ENCODE measurements around the gene MAP3K20.
"Not testable (repeated sequence)": the region's sequence is repeated elsewhere in the genome, so short reads cannot be mapped to it uniquely, and the experiment has no call there.

Gene MAP3K20

DNA sequence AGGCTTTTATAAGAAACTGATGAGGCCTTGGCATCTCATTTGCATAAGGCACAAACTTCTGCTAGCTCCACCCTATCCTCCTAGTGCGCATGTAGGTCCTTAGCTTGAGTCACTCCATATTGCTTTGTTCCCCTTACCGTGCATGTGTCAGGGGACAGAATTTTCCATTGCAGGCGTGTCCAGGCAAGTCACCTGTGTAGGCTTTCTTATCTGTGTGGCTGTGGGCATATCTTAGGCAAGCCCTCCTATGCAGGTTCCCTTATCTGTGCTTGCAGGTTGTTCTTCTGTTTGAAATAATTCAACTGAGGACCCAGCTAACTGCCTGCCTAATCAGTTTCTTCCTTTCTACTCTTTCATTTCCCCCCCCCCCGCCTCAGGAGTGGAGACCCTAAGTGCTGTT, 215.8 kb downstream of the MAP3K20 start:
- Histone ChIP-seq H3K27ac (ENCODE audit: low read depth, low read length) (no peak overlapping the region), H3K4me1 (ENCODE audit: control insufficient read depth, insufficient read depth, low read length, unreplicated experiment) (peaks cover 4% of the 10 kb centered on the region), H2AFZ (ENCODE audit: low read length, unreplicated experiment) (no peak overlapping the region), H3K79me2 (ENCODE audit: control insufficient read depth, insufficient read depth, low read length, unreplicated experiment) (no peaks in the 10 kb centered on the region), H3K4me3 (ENCODE audit: low read depth, low read length) (no peak overlapping the region), H3K36me3 (ENCODE audit: insufficient read depth, low read length) (no peaks in the 10 kb centered on the region), H3K27me3 (ENCODE audit: insufficient read depth, low read length) (no peaks in the 10 kb centered on the region)

- H3K27ac ChIP-seq (ENCODE audit: low read depth, low read length): no peak overlapping the region
- H3K36me3 ChIP-seq (ENCODE audit: insufficient read depth, low read length): no peaks in the 10 kb centered on the region
- H3K4me3 ChIP-seq (ENCODE audit: low read depth, low read length): no peak overlapping the region
- H3K27me3 ChIP-seq (ENCODE audit: insufficient read depth, low read length): peaks cover 4% of the 10 kb centered on the region; the same call in 1 of the 2 replicates
- H3K79me2 ChIP-seq (ENCODE audit: control insufficient read depth, insufficient read depth, low read length, unreplicated experiment): no peaks in the 10 kb centered on the region
- no peak overlapping the region for H2AFZ ChIP-seq (ENCODE audit: low read length, unreplicated experiment)
- H3K4me1 ChIP-seq (ENCODE audit: control insufficient read depth, insufficient read depth, low read length, unreplicated experiment): no peaks in the 10 kb centered on the region
These were observed 220.6 kb downstream of the MAP3K20 start for GRCh38 chr2:173296235-173296634.

GRCh38 chr2:173298536-173299097, 223.0 kb downstream of the MAP3K20 start:
- H3K27ac ChIP-seq (ENCODE audit: low read depth, low read length): no peak overlapping the region

DNA sequence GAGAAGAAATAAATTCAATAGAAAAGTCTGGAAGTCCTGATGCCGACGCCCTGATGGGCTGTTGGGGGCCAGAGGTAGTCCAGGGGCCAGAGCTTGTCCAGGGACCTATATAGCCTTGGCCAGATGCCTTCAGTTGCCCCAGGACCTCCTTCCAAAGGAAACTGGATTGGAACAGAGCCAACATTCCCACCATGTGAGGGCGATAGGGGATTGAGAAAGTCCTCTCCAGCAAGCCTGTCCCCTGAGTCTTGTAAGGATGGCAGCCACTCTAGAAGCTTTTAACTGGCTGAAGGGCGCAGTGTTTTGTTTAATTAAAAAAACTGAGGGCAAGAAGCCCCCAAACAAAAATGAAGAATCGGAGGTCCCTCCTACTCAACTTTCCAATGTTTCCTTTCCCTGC, 224.1 kb downstream of the MAP3K20 start:
- Histone ChIP-seq H3K27ac (ENCODE audit: low read depth, low read length) (no peak overlapping the region), H2AFZ (ENCODE audit: low read length, unreplicated experiment) (no peak overlapping the region), H3K79me2 (ENCODE audit: control insufficient read depth, insufficient read depth, low read length, unreplicated experiment) (no peaks in the 10 kb centered on the region), H3K4me3 (ENCODE audit: low read depth, low read length) (no peak overlapping the region), H3K27me3 (ENCODE audit: insufficient read depth, low read length) (peaks cover 4% of the 10 kb centered on the region; the same call in 1 of the 2 replicates), H3K36me3 (ENCODE audit: insufficient read depth, low read length) (no peaks in the 10 kb centered on the region), H3K4me1 (ENCODE audit: control insufficient read depth, insufficient read depth, low read length, unreplicated experiment) (no peaks in the 10 kb centered on the region)

More at GRCh38 chr2:173298536-173299097, 223.0 kb downstream of the MAP3K20 start:
- Histone ChIP-seq H3K4me3 (ENCODE audit: low read depth, low read length) (no peak overlapping the region), H2AFZ (ENCODE audit: low read length, unreplicated experiment) (no peak overlapping the region), H3K27me3 (ENCODE audit: insufficient read depth, low read length) (peaks cover 4% of the 10 kb centered on the region; the same call in 1 of the 2 replicates), H3K79me2 (ENCODE audit: control insufficient read depth, insufficient read depth, low read length, unreplicated experiment) (no peaks in the 10 kb centered on the region), H3K36me3 (ENCODE audit: insufficient read depth, low read length) (no peaks in the 10 kb centered on the region), H3K4me1 (ENCODE audit: control insufficient read depth, insufficient read depth, low read length, unreplicated experiment) (no peaks in the 10 kb centered on the region)

- H3K27ac ChIP-seq (ENCODE audit: low read depth, low read length): no peak overlapping the region
- H3K4me1 ChIP-seq (ENCODE audit: control insufficient read depth, insufficient read depth, low read length, unreplicated experiment): no peaks in the 10 kb centered on the region
- H2AFZ ChIP-seq (ENCODE audit: low read length, unreplicated experiment): no peak overlapping the region
These were observed 224.8 kb downstream of the MAP3K20 start for GRCh38 chr2:173300458-173300857.

GRCh38 chr2:173301549-173301948, 225.9 kb downstream of the MAP3K20 start:
- H2AFZ ChIP-seq (ENCODE audit: low read length, unreplicated experiment); H3K4me1 ChIP-seq (ENCODE audit: control insufficient read depth, insufficient read depth, low read length, unreplicated experiment); H3K36me3 ChIP-seq (ENCODE audit: insufficient read depth, low read length); H3K27me3 ChIP-seq (ENCODE audit: insufficient read depth, low read length); H3K27ac ChIP-seq (ENCODE audit: low read depth, low read length); H3K79me2 ChIP-seq (ENCODE audit: control insufficient read depth, insufficient read depth, low read length, unreplicated experiment); H3K4me3 ChIP-seq (ENCODE audit: low read depth, low read length): not testable (repeated sequence)

More at GRCh38 chr2:173300458-173300857, 224.8 kb downstream of the MAP3K20 start:
- no peaks in the 10 kb centered on the region for H3K79me2 ChIP-seq (ENCODE audit: control insufficient read depth, insufficient read depth, low read length, unreplicated experiment)
- peaks cover 4% of the 10 kb centered on the region; the same call in 1 of the 2 replicates for H3K27me3 ChIP-seq (ENCODE audit: insufficient read depth, low read length)
- no peaks in the 10 kb centered on the region for H3K36me3 ChIP-seq (ENCODE audit: insufficient read depth, low read length)
- H3K4me3 ChIP-seq (ENCODE audit: low read depth, low read length): no peak overlapping the region

DNA sequence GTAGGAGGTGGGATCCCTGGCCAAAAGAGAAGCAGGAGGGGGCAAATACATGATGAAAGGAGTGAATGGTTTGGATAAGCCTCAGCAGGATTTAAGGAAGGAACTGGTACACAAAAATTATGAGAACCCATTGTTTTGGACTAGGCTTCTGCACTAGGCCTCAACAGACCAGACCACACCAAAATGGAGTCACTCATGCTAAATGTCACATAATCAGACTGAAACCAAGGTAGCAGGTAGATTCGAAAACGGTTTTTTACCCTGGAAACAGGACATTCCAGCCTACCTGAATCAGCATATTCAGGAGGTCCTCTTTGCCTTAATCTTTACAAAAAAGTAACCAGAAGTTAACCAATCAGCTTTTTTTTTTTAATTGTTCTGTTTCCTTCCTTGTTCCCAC, 229.7 kb downstream of the MAP3K20 start:
- H3K4me1 ChIP-seq (ENCODE audit: control insufficient read depth, insufficient read depth, low read length, unreplicated experiment): no peaks in the 10 kb centered on the region
- H2AFZ ChIP-seq (ENCODE audit: low read length, unreplicated experiment): no peak overlapping the region
- 0 out of 2 replicates have a peak, but pooled peaks cover 3% of the 10 kb centered on the region for H3K27me3 ChIP-seq (ENCODE audit: insufficient read depth, low read length)
- no peak overlapping the region for H3K4me3 ChIP-seq (ENCODE audit: low read depth, low read length)
- no peaks in the 10 kb centered on the region for H3K79me2 ChIP-seq (ENCODE audit: control insufficient read depth, insufficient read depth, low read length, unreplicated experiment)
- no peaks in the 10 kb centered on the region for H3K36me3 ChIP-seq (ENCODE audit: insufficient read depth, low read length)
- H3K27ac ChIP-seq (ENCODE audit: low read depth, low read length): no peak overlapping the region

DNA sequence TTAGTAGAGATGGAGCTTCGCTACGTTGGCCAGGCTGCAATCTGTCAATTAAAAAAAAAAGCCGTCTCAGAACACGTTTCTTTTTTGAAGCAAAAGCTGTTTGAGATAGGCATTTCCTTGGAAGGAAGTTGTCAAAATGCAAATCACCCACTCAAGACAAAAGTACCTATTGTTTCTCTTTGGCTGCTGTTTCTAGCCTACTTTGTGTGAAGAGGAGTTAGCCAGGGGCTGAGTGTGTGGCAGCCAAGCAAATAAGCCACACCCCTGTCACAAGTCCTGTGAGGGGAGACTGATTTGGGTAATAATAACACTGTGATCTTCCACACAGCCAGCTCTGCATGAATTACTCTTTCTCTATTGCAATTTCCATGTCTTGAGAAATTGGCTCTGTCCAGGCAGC, 231.6 kb downstream of the MAP3K20 start:
- Histone ChIP-seq H3K4me1 (ENCODE audit: control insufficient read depth, insufficient read depth, low read length, unreplicated experiment) (no peaks in the 10 kb centered on the region), H3K36me3 (ENCODE audit: insufficient read depth, low read length) (no peaks in the 10 kb centered on the region), H3K4me3 (ENCODE audit: low read depth, low read length) (no peak overlapping the region), H3K27me3 (ENCODE audit: insufficient read depth, low read length) (no peaks in the 10 kb centered on the region), H3K79me2 (ENCODE audit: control insufficient read depth, insufficient read depth, low read length, unreplicated experiment) (no peaks in the 10 kb centered on the region), H2AFZ (ENCODE audit: low read length, unreplicated experiment) (no peak overlapping the region), H3K27ac (ENCODE audit: low read depth, low read length) (no peak overlapping the region)

- not testable (repeated sequence) for H3K79me2 ChIP-seq (ENCODE audit: control insufficient read depth, insufficient read depth, low read length, unreplicated experiment); H3K4me1 ChIP-seq (ENCODE audit: control insufficient read depth, insufficient read depth, low read length, unreplicated experiment); H2AFZ ChIP-seq (ENCODE audit: low read length, unreplicated experiment); H3K4me3 ChIP-seq (ENCODE audit: low read depth, low read length); H3K36me3 ChIP-seq (ENCODE audit: insufficient read depth, low read length); H3K27me3 ChIP-seq (ENCODE audit: insufficient read depth, low read length); H3K27ac ChIP-seq (ENCODE audit: low read depth, low read length)
These were observed 233.7 kb downstream of the MAP3K20 start for GRCh38 chr2:173309370-173309769.

DNA sequence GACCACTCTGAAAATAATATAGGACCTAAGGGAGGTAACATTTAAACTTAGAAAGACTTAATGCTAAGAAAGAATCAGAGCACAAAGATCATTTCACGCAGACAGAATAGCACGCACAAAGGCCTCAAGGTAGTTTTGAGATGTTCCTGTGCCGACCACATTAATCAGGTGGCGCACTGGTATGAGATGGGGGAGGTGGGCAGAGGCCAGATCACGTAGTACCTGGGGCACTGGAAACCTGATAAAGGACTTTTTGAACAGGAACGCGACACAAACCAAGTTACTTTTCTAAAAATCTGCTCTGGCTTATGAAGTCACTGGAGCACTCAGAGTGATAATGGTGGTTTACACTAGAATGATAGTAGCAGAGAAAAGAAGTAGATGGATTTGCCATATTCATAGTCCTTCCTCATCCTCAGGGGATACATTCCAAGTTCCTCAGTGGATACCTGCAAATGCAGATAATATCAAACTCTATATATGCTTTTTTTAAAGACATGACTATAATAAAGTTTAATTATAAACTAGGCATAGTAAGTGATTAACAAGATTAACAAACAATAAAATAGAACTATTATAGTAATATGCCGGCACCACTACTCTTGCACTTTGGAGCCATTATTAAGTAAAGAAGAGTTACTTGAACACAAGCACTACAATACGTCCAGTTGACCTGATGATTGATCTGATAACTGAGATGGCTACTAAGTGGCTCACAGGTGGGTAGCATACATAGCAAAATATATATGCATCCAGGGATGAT, 236.4 kb downstream of the MAP3K20 start:
- Histone ChIP-seq H2AFZ (ENCODE audit: low read length, unreplicated experiment) (no peak overlapping the region), H3K4me3 (ENCODE audit: low read depth, low read length) (no peak overlapping the region), H3K27ac (ENCODE audit: low read depth, low read length) (no peak overlapping the region), H3K79me2 (ENCODE audit: control insufficient read depth, insufficient read depth, low read length, unreplicated experiment) (no peaks in the 10 kb centered on the region), H3K27me3 (ENCODE audit: insufficient read depth, low read length) (0 out of 2 replicates have a peak, but pooled peaks cover under 1% of the 10 kb centered on the region), H3K4me1 (ENCODE audit: control insufficient read depth, insufficient read depth, low read length, unreplicated experiment) (no peaks in the 10 kb centered on the region), H3K36me3 (ENCODE audit: insufficient read depth, low read length) (no peaks in the 10 kb centered on the region)
